ENCODE results near the gene C1QTNF1.

DNA sequence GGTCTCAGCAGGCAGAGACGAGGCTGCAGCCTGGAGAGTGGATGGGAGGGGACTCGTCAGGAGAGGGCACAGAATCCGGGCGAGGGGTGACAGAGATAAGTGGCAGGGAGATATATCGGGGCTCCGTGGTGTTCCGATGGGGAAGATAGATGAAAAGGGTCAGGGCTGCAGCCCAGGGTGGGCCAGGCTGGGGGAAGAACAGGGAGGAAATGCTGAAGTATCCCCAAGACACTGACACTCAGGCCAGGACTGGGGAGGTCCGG lies 46.4 kb upstream of the C1QTNF1 start:
- TF ChIP-seq, protein P1, sequence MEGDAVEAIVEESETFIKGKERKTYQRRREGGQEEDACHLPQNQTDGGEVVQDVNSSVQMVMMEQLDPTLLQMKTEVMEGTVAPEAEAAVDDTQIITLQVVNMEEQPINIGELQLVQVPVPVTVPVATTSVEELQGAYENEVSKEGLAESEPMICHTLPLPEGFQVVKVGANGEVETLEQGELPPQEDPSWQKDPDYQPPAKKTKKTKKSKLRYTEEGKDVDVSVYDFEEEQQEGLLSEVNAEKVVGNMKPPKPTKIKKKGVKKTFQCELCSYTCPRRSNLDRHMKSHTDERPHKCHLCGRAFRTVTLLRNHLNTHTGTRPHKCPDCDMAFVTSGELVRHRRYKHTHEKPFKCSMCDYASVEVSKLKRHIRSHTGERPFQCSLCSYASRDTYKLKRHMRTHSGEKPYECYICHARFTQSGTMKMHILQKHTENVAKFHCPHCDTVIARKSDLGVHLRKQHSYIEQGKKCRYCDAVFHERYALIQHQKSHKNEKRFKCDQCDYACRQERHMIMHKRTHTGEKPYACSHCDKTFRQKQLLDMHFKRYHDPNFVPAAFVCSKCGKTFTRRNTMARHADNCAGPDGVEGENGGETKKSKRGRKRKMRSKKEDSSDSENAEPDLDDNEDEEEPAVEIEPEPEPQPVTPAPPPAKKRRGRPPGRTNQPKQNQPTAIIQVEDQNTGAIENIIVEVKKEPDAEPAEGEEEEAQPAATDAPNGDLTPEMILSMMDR (IDR thresholded peaks at IDR 0.05; ENCODE audit: insufficient read depth, low read length) = no peak
- no peak for TF ChIP-seq GABPA (IDR thresholded peaks at IDR 0.05; ENCODE audit: low read depth)
- TF ChIP-seq SPI1 (IDR thresholded peaks at IDR 0.05; ENCODE audit: borderline replicate concordance, low read depth) = no peak
- no peak for TF ChIP-seq POLR2AphosphoS5 (IDR thresholded peaks at IDR 0.05; ENCODE audit: low read depth)
